Gastroesophageal sphincter (tissue), 3 donors: ENCODE data around the gene CRIP2.

ENCODE experiments used
- CTCF ChIP-seq, 4 experiments: fragments of 200-600 bp in 2 of 4; fragments of 450-650 bp in 2 of 4; sonication (generic) in 1 of 4; IDR thresholded peaks; one replicate each; pipeline ENCODE4 v1.5.1; 2017 to 2019; ENCODE audit warnings: antibody characterized with exemption in 4 of 4, mild to moderate bottlenecking in 2 of 4, moderate library complexity in 2 of 4
- EP300 ChIP-seq: sonication (generic); formaldehyde crosslinking; IDR thresholded peaks from one replicate; pipeline ENCODE4 v1.6.1; 2017; ENCODE audit warnings: antibody characterized with exemption, mild to moderate bottlenecking
- POLR2A ChIP-seq, 2 donors: fragments of 450-650 bp; IDR thresholded peaks; one replicate each; pipeline ENCODE4 v1.6.1; 2017; ENCODE audit warnings: antibody characterized with exemption in 2 of 2, mild to moderate bottlenecking in 2 of 2, moderate library complexity in 1 of 2

DNA sequence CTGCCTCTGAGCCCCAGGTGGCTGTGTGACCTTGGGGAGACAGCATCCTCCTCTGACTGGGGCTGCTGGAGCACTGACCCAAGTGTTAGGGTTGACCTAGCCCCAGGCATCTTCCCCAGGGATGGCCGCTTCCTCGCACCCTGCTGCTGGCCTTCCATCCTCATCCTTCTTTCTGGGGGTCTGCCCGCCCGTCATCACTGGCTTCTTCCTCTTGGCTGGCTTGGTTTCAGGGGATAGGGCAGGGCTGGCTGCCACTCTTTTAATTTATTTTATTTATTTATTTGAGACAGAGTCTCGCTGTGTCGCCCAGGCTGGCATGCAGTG, 19.9 kb downstream of the CRIP2 start:
- TF ChIP-seq CTCF (IDR thresholded peaks at IDR 0.05) (no peak), POLR2A (IDR thresholded peaks at IDR 0.05) (no peak), EP300 (no peak)
